ENCODE data around the gene LYRM2.
"Not testable (repeated sequence)": the region's sequence is repeated elsewhere in the genome, so short reads cannot be mapped to it uniquely, and the experiment has no call there.

Gene LYRM2

GRCh38 chr6:89644864-89645263, 6.3 kb upstream of the LYRM2 start:
- DNase-seq: no peak

- DNase-seq: no peak
Measured at GRCh38 chr6:89643406-89643805, 4.9 kb upstream of the LYRM2 start.

- DNase-seq: no peak
Measured at GRCh38 chr6:89642956-89643355, 4.4 kb upstream of the LYRM2 start.

- not testable (repeated sequence) for DNase-seq
Measured at GRCh38 chr6:89641581-89641980, 3.0 kb upstream of the LYRM2 start.

- no peak for DNase-seq
Measured at GRCh38 chr6:89640804-89641203, 2.3 kb upstream of the LYRM2 start.

GRCh38 chr6:89637960-89638319, 607 bp downstream of the LYRM2 start:
- no peak for DNase-seq

GRCh38 chr6:89636412-89636811, 2.1 kb downstream of the LYRM2 start:
- DNase-seq: not testable (repeated sequence)

GRCh38 chr6:89630488-89630887, 8.1 kb downstream of the LYRM2 start:
- no peak for DNase-seq

GRCh38 chr6:89623749-89624148, 14.8 kb downstream of the LYRM2 start:
- DNase-seq: no peak

- no peak for DNase-seq
Measured at GRCh38 chr6:89619567-89619966, 19.0 kb downstream of the LYRM2 start.

- no peak for DNase-seq
Measured at GRCh38 chr6:89618026-89618425, 20.5 kb downstream of the LYRM2 start.

- DNase-seq: no peak
Measured at GRCh38 chr6:89616531-89616930, 22.0 kb downstream of the LYRM2 start.

GRCh38 chr6:89615882-89616281, 22.7 kb downstream of the LYRM2 start:
- DNase-seq: no peak

GRCh38 chr6:89613790-89614189, 24.8 kb downstream of the LYRM2 start:
- DNase-seq: no peak

- no peak for DNase-seq
Measured at GRCh38 chr6:89612121-89612520, 26.4 kb downstream of the LYRM2 start.

GRCh38 chr6:89611666-89612065, 26.9 kb downstream of the LYRM2 start:
- no peak for DNase-seq

GRCh38 chr6:89610149-89610642, 28.4 kb downstream of the LYRM2 start:
- peak in 1 of 2 experiments; percentile 17 for DNase-seq

GRCh38 chr6:89605861-89606260, 32.7 kb downstream of the LYRM2 start:
- no peak for DNase-seq

- DNase-seq: no peak
Measured at GRCh38 chr6:89604653-89605052, 33.9 kb downstream of the LYRM2 start.

GRCh38 chr6:89602166-89602565, 36.4 kb downstream of the LYRM2 start:
- DNase-seq: no peak

- no peak for DNase-seq
Measured at GRCh38 chr6:89599727-89600126, 38.8 kb downstream of the LYRM2 start.

- peak in 1 of 2 experiments; percentile 3 for DNase-seq
Measured at GRCh38 chr6:89597988-89598387, 40.6 kb downstream of the LYRM2 start.

- DNase-seq: no peak
Measured at GRCh38 chr6:89597372-89597771, 41.2 kb downstream of the LYRM2 start.

GRCh38 chr6:89596484-89596883, 42.1 kb downstream of the LYRM2 start:
- no peak for DNase-seq

- DNase-seq: no peak
Measured at GRCh38 chr6:89596056-89596455, 42.5 kb downstream of the LYRM2 start.

- DNase-seq: no peak
Measured at GRCh38 chr6:89591745-89592144, 46.8 kb downstream of the LYRM2 start.
